GM12891 (cell line): ENCODE data around the gene PRKG2.

Experiments used
- POLR2A ChIP-seq: IDR thresholded peaks from 2 replicates; pipeline ENCODE4 v1.6.1; 2011; ENCODE audit warnings: low read depth, low read length, control low read depth
- POLR2AphosphoS5 ChIP-seq: IDR thresholded peaks from 2 replicates; pipeline ENCODE4 v1.6.1; 2011; ENCODE audit warnings: low read depth, low read length, control low read depth
- POU2F2 ChIP-seq: IDR thresholded peaks from 2 replicates; pipeline ENCODE4 v1.6.1; 2011; ENCODE audit warnings: low read depth, mild to moderate bottlenecking, control low read depth, low read length, moderate library complexity
- TAF1 ChIP-seq: IDR thresholded peaks from 2 replicates; pipeline ENCODE4 v1.6.1; 2011; ENCODE audit warnings: low read depth, low read length, control low read depth

DNA sequence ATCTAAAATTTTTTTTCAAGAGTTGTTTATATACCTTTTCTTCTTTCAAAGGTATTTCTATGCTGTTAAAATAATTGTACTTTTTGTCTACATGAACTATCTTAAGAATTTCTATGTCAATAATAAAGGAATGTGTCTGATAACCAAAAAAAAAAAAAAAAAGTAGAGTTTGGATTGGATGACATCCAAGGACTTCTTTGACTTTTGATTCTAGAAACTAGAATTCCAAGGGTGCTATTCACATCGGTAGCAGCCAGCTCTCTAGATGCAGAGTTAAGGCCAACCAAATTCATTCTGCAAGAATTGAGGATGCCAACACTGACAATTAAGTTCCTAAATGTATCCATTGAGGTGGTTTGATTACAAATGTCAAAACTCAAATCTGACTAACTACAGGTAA, 42.0 kb upstream of the PRKG2 start:
- no peak for TF ChIP-seq TAF1
- TF ChIP-seq POLR2A: no peak
- no peak for TF ChIP-seq POU2F2
- TF ChIP-seq POLR2AphosphoS5: no peak
